ENCODE measurements around the gene SNRPF. TPM values are rescaled to one million over a fixed set of nuclear protein-coding genes. Genes with fewer than 3 reads are reported as not detected.

The SNRPF gene
- polyA plus RNA-seq, 2 of the 4 experiments (the other 2 are of a cell fraction), result 66.3 to 204 TPM

- Histone ChIP-seq H3K9me3 (peaks cover 16% of the 10 kb centered on the region; the same call in 2 of the 3 replicates), H3K27ac (no peak overlapping the region), H3K4me2 (no peak overlapping the region), H3K4me1 (no peaks in the 10 kb centered on the region), H3K4me3 (no peak overlapping the region)
- POLR2A ChIA-PET, result no interaction called here
- TF ChIP-seq EHF (CRISPR knock-in tag; IDR thresholded peaks at IDR 0.05) (no peak), HOXB13 (CRISPR knock-in tag; IDR thresholded peaks at IDR 0.05; ENCODE audit: low read depth) (no peak), RFX5 (IDR thresholded peaks at IDR 0.05) (no peak), ZC3H11A (IDR thresholded peaks at IDR 0.05) (no peak), RNF2 (IDR thresholded peaks at IDR 0.05; ENCODE audit: borderline replicate concordance, low read depth) (no peak), ATOH8 (CRISPR knock-in tag; IDR thresholded peaks at IDR 0.05; ENCODE audit: low read depth) (no peak), JUNB (IDR thresholded peaks at IDR 0.05) (no peak), CBX2 (IDR thresholded peaks at IDR 0.05; ENCODE audit: borderline replicate concordance, low read depth) (no peak), MAFK (IDR thresholded peaks at IDR 0.05; ENCODE audit: partially characterized antibody) (no peak), NR3C1 (IDR thresholded peaks at IDR 0.05) (no peak), POLR2A (IDR thresholded peaks at IDR 0.05; ENCODE audit: low read length) (no peak), MAZ (IDR thresholded peaks at IDR 0.05; ENCODE audit: borderline replicate concordance, low read depth, low read length) (no peak), USF2 (IDR thresholded peaks at IDR 0.05) (no peak), FOSL2 (IDR thresholded peaks at IDR 0.05) (no peak), FOSL2 (CRISPR knock-in tag; IDR thresholded peaks at IDR 0.05) (no peak), SMC3 (IDR thresholded peaks at IDR 0.05) (no peak), FOXS1 (CRISPR knock-in tag; IDR thresholded peaks at IDR 0.05) (no peak), TFCP2L1 (CRISPR knock-in tag; IDR thresholded peaks at IDR 0.05) (no peak), EHMT2 (IDR thresholded peaks at IDR 0.05; ENCODE audit: low read depth) (no peak), NFE2L2 (conservative IDR thresholded peaks at IDR 0.05; ENCODE audit: low read length) (no peak), RCOR1 (IDR thresholded peaks at IDR 0.05; ENCODE audit: low read depth, low read length) (no peak)
- CTCF ChIA-PET, result interaction anchor here (0.8 to 4.1 kb wide), 2 partner anchors 15 to 20 kb away, joined by 3 to 16 read pairs; no protein-coding TSS in a partner anchor
- WGBS (ENCODE audit: missing lambda C conversion rate), result 25% methylated on average over 4 of the region's 4 CpGs
- FAIRE-seq, result no peak
- ATAC-seq, result no peak
- no peak for DNase-seq (ENCODE audit: low read depth in 1 of 2, low spot score in 1 of 2)
These were observed 39.3 kb downstream of the SNRPF start for GRCh38 chr12:95898081-95898480.

GRCh38 chr12:95908573-95908972, 49.8 kb downstream of the SNRPF start:
- no peak overlapping the region for H3K27ac ChIP-seq
- FAIRE-seq, result peak; percentile 18
- ChIA-PET POLR2A (no interaction called here), CTCF (interaction anchor here (1.3 kb wide), 1 partner anchor 10 kb away, joined by 5 read pairs; no protein-coding TSS in a partner anchor)
- H3K4me3 ChIP-seq, result no peak overlapping the region
- H3K9me3 ChIP-seq, result peaks cover 9% of the 10 kb centered on the region; the same call in 2 of the 3 replicates
- no peak overlapping the region for H3K4me2 ChIP-seq
- ATAC-seq, result no peak
- DNase-seq (ENCODE audit: low read depth in 1 of 2, low spot score in 1 of 2), result no peak
- H3K4me1 ChIP-seq, result no peaks in the 10 kb centered on the region
- no peak for TF ChIP-seq BHLHE40 (IDR thresholded peaks at IDR 0.05; ENCODE audit: low read depth, low read length)
- no peak for TF ChIP-seq HOXA7 (CRISPR knock-in tag; IDR thresholded peaks at IDR 0.05)
- TF ChIP-seq CHD2 (IDR thresholded peaks at IDR 0.05; ENCODE audit: low read length, partially characterized antibody), result no peak
- TF ChIP-seq RFX5 (IDR thresholded peaks at IDR 0.05), result no peak
- no peak for TF ChIP-seq ESRRA (IDR thresholded peaks at IDR 0.05; ENCODE audit: borderline replicate concordance, low read length)
- TF ChIP-seq PHF8 (IDR thresholded peaks at IDR 0.05; ENCODE audit: borderline replicate concordance, low read depth), result no peak
- TF ChIP-seq TP53 (CRISPR knock-in tag; IDR thresholded peaks at IDR 0.05), result no peak

- Histone ChIP-seq H3K27ac (no peak overlapping the region), H3K4me3 (no peak overlapping the region), H3K4me1 (no peaks in the 10 kb centered on the region), H3K9me3 (peaks cover 8% of the 10 kb centered on the region; the same call in 1 of the 3 replicates), H3K4me2 (no peak overlapping the region)
- DNase-seq (ENCODE audit: low read depth in 1 of 2, low spot score in 1 of 2) (no peak), FAIRE-seq (no peak), ATAC-seq (no peak)
- 74% methylated on average over 3 of the region's 3 CpGs for WGBS (ENCODE audit: missing lambda C conversion rate)
- ChIA-PET POLR2A (no interaction called here), CTCF (interaction anchor here (1.0 kb wide), 1 partner anchor 9 kb away, joined by 3 read pairs; no protein-coding TSS in a partner anchor)
- TF ChIP-seq MAFK (IDR thresholded peaks at IDR 0.05; ENCODE audit: partially characterized antibody), result peak; percentile 79
- TF ChIP-seq KDM5A (IDR thresholded peaks at IDR 0.05), result no peak
- TF ChIP-seq PBX3 (IDR thresholded peaks at IDR 0.05), result no peak
- no peak for TF ChIP-seq BCL3 (IDR thresholded peaks at IDR 0.05)
- TF ChIP-seq CEBPB (IDR thresholded peaks at IDR 0.05), result no peak
These were observed 51.1 kb downstream of the SNRPF start for GRCh38 chr12:95909871-95910270.

All from A549 (cell line).